H1 (cell line): ENCODE measurements around the gene HPD. TPM values are rescaled to one million over a fixed set of nuclear protein-coding genes. Genes with fewer than 3 reads are reported as not detected.

Source experiments
- ASH2L ChIP-seq: fragments of 200-600, 300-600 bp; sonication (generic); IDR thresholded peaks from one replicate; pipeline ENCODE4 v1.7.1; 2017; ENCODE audit warnings: low read length
- BCL11A ChIP-seq, 2 experiments: IDR thresholded peaks; one replicate each; pipeline ENCODE4 v1.6.1; 2011; ENCODE audit warnings: low read depth in 2 of 2, low read length in 2 of 2, mild to moderate bottlenecking in 2 of 2
- CBX5 ChIP-seq: fragments of 300-800, 300-1000 bp; sonication (generic); IDR thresholded peaks from 2 replicates; pipeline ENCODE4 v1.7.1; 2016; ENCODE audit warnings: antibody characterized with exemption, low read length, low read depth
- CHD7 ChIP-seq: fragments of 300-600 bp; sonication (generic); IDR thresholded peaks from 2 replicates; pipeline ENCODE4 v1.7.1; 2012; ENCODE audit warnings: low read length, moderate library complexity, mild to moderate bottlenecking, inconsistent platforms; ENCODE audit not compliant: insufficient replicate concordance
- E2F6 ChIP-seq: IDR thresholded peaks from 2 replicates; pipeline ENCODE4 v1.6.1; 2012; ENCODE audit warnings: inconsistent platforms
- EZH2 ChIP-seq: fragments of 200-600 bp; sonication (generic); IDR thresholded peaks from 2 replicates; pipeline ENCODE4 v1.7.1; 2012; ENCODE audit warnings: low read depth, mild to moderate bottlenecking, moderate library complexity, low read length, inconsistent platforms; ENCODE audit not compliant: severe bottlenecking
- SIRT6 ChIP-seq: IDR thresholded peaks from one replicate; pipeline ENCODE4 v1.7.1; 2012; ENCODE audit warnings: low read length, inconsistent platforms
- SUZ12 ChIP-seq: fragments of 200-600 bp; sonication (generic); IDR thresholded peaks from 2 replicates; pipeline ENCODE4 v1.6.1; 2012; ENCODE audit warnings: mild to moderate bottlenecking, inconsistent platforms, low read length, moderate library complexity, mixed read lengths
- TCF12 ChIP-seq: IDR thresholded peaks from 2 replicates; pipeline ENCODE4 v1.6.1; 2011; ENCODE audit warnings: low read depth, mild to moderate bottlenecking, low read length
- polyA plus RNA-seq, 7 experiments: library from polyadenylated mRNA; depleted of rRNA in 3 of 7; stranded (reverse) in 5 of 7; unstranded in 2 of 7; fragments of >200 nt in 5 of 7; fragments of 200-250 nt in 2 of 7; gene quantifications; 1 replicate in 5 of 7; 2 replicates in 1 of 7; 4 replicates in 1 of 7; pipeline versions ENCODE4 v1.2.1 to v1.2.3, GENCODE V29; 2011 to 2013; ENCODE audit warnings: missing spikeins in 2 of 7, mixed read lengths in 2 of 7
- total RNA-seq: library from RNA; stranded (reverse); fragmentation: NEBNext Ultra II Directional; extraction: Animal tissue kit (Norgen Biotek cat#: 25700); gene quantifications from 2 replicates; pipeline ENCODE4 v1.2.1, GENCODE V29; 2021

HPD gene
- total and polyA plus RNA-seq, 2 of the 8 experiments (the other 6 are each of a cell fraction or from before 2014, with no cell fraction given): 0.48 to 0.56 TPM

GRCh38 chr12:121811434-121812319 is 47.0 kb downstream of the HPD start (continued):
- TF ChIP-seq E2F6 (peak; percentile 76; the same call in 1 of the 2 replicates), TCF12 (no peak), SUZ12 (no peak), EZH2 (no peak), SIRT6 (no peak), ASH2L (no peak), BCL11A (IDR thresholded peaks at IDR 0.05; ENCODE audit: low read depth in 2 of 2, low read length in 2 of 2) (no peak), CBX5 (no peak), CHD7 (no peak)
